Nephron (organoid): ENCODE data around the gene SETD2.

Experiments
- H3K27ac Mint-ChIP-seq, 3 experiments: 2 replicates each; pipeline ENCODE4 v1.8.0; 2020; ENCODE audit warnings: mixed read lengths in 3 of 3, mild to moderate bottlenecking in 2 of 3, moderate library complexity in 1 of 3
- H3K27me3 Mint-ChIP-seq: 2 replicates; pipeline ENCODE4 v1.8.0; 2021; ENCODE audit warnings: low read depth, mild to moderate bottlenecking, moderate library complexity, mixed read lengths
- H3K36me3 Mint-ChIP-seq: 2 replicates; pipeline ENCODE4 v1.8.0; 2020; ENCODE audit warnings: low read depth, mixed read lengths
- H3K4me1 Mint-ChIP-seq: 2 replicates; pipeline ENCODE4 v1.8.0; 2020; ENCODE audit warnings: mixed read lengths
- H3K4me3 Mint-ChIP-seq, 3 experiments: 2 replicates each; pipeline ENCODE4 v1.8.0; 2020; ENCODE audit warnings: mild to moderate bottlenecking in 3 of 3, mixed read lengths in 3 of 3, moderate library complexity in 2 of 3
- H3K9me3 Mint-ChIP-seq: 2 replicates; pipeline ENCODE4 v1.8.0; 2020; ENCODE audit warnings: mixed read lengths
- TF ChIP-seq, protein P1 (sequence below), 3 experiments: fragments of 200-600 bp; sonication (generic); IDR thresholded peaks; one replicate each; pipeline ENCODE4 v1.5.0; 2021; ENCODE audit warnings: antibody characterized with exemption in 3 of 3; ENCODE audit not compliant: unreplicated experiment in 3 of 3

The SETD2 gene

DNA sequence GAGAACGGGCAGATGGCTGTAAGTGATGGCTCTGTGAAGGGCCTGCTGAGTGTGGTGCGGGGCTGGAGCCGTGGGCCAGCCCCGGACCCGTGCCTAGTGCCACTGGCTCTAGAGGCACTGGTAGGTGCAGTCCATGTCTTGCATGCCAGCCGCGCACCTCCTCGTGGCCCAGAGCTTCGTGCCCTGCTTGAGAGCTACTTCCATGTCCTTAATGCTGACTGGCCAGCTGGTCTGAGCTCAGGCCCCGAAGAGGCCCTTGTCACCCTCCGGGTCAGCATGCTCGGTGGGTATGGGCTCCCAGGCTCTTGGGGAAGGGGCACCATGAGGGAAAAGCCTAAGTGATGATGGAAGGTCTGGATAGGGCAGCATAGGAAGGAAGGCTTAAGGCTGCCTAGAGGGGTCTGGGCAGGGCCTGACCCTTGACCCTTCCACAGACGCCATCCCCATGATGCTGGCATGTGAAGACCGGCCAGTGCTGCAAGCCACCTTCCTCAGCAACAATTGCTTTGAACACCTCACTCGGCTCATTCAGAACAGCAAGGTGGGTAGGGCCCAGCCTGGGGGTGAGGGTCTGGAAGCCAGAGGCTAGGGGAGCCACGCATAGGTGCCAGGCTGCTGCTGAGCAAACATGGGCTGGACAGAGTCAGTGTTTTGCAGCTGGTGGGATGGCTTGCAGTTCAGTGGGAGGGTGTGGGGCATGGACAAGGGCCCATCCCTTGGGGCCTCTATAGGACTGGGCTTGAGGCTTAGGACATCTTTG, 172.3 kb downstream of the SETD2 start:
- Mint-ChIP-seq H3K36me3 (no peaks in the 10 kb centered on the region), H3K4me1 (peaks cover under 1% of the 10 kb centered on the region), H3K4me3 (no peak overlapping the region), H3K27ac (no peak overlapping the region), H3K9me3 (no peaks in the 10 kb centered on the region), H3K27me3 (peaks cover 5% of the 10 kb centered on the region)
- TF ChIP-seq, protein P1, sequence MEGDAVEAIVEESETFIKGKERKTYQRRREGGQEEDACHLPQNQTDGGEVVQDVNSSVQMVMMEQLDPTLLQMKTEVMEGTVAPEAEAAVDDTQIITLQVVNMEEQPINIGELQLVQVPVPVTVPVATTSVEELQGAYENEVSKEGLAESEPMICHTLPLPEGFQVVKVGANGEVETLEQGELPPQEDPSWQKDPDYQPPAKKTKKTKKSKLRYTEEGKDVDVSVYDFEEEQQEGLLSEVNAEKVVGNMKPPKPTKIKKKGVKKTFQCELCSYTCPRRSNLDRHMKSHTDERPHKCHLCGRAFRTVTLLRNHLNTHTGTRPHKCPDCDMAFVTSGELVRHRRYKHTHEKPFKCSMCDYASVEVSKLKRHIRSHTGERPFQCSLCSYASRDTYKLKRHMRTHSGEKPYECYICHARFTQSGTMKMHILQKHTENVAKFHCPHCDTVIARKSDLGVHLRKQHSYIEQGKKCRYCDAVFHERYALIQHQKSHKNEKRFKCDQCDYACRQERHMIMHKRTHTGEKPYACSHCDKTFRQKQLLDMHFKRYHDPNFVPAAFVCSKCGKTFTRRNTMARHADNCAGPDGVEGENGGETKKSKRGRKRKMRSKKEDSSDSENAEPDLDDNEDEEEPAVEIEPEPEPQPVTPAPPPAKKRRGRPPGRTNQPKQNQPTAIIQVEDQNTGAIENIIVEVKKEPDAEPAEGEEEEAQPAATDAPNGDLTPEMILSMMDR (IDR thresholded peaks at IDR 0.05; ENCODE audit: unreplicated experiment in 3 of 3): no peak

DNA sequence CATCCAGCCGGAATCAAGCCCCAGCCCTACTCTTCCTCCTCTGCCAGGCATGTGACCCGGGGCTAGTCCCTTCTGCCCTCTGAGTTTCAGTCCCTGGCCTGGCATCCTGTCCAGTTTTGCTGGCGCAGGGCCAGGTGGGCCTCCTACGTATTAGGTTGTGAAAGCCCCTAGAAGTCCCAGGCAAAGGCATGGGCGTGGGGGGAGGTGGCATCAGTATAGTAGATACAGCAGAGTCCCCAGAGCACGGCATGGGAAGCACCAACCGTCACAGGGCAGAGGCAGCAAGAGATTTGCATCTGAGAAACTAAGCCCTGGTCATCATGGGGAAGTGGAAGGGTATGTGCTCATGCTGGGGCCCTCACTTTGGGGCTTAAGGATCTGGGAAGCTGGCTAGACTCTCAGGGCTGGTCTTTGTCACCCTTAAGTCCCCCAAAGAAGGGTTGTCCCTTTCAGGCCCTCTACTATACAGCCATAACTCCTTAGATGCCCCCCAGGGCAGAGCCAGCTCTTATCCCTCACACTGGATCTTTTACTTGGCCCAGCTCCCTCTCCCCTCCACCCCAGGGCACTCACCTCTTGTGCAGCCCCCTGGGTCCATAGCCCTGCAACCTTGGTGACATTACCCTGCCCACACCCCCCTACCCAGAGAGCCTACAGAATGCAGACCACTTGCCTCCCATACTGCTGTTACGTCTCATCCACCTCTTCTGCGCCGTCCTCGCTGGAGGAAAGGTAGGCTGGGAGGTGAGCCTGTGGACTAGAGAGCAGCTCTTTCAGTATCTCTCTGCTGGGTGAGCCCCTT, 173.1 kb downstream of the SETD2 start:
- Mint-ChIP-seq H3K9me3 (no peaks in the 10 kb centered on the region), H3K36me3 (no peaks in the 10 kb centered on the region), H3K4me3 (no peak overlapping the region), H3K4me1 (peaks cover 6% of the 10 kb centered on the region), H3K27me3 (peaks cover 5% of the 10 kb centered on the region), H3K27ac (no peak overlapping the region)
- TF ChIP-seq, protein P1 (IDR thresholded peaks at IDR 0.05; ENCODE audit: unreplicated experiment in 3 of 3): no peak

DNA sequence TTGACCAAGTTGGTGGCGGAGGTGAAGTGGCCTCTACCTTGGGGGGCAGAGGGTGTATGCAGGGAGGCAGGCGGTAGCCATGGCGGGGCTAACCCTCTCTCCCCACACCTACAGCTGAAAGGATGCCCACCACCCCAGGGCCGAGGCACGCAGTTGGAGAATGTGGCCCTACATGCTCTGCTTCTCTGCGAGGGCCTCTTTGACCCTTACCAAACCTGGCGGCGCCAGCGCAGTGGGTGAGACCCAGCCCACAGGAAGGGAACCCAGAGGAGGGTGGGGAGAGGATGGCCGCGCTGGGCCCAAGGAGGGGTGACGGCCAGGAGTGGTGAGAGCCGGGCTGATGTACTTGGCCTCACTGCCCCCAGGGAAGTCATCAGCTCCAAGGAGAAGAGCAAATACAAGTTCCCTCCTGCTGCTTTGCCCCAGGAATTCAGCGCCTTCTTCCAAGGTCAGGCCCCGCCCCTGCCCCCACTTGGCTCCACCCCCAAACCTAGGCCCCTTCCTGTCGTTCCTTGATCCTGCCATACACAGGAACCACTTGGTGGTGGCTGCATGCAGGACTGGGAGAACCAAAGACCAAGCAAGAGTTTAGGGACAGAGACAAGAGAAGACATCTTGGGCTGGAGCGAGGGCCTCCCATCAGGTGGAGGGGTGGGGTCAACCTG, 174.6 kb downstream of the SETD2 start:
- Mint-ChIP-seq H3K27me3 (peaks cover 5% of the 10 kb centered on the region), H3K27ac (no peak overlapping the region), H3K9me3 (no peaks in the 10 kb centered on the region), H3K4me3 (no peak overlapping the region), H3K4me1 (peaks cover 6% of the 10 kb centered on the region), H3K36me3 (no peaks in the 10 kb centered on the region)
- TF ChIP-seq, protein P1 (IDR thresholded peaks at IDR 0.05; ENCODE audit: unreplicated experiment in 3 of 3): no peak

DNA sequence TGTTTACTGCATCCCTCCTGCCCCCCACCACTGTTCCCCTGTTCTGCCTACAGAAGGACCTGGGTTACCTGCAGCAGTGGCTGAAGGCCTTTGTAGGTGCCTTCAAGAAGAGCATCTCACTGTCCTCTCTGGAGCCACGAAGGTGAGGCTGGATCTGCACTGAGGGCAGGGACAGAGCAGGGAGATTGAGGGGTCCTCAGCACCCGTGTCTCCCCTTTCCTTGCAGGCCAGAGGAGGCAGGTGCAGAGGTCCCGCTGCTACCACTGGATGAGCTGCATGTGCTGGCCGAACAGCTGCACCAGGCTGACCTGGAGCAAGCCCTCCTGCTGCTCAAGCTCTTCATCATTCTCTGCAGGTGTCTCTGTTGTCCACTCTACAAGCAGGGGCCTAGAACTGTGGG, 175.3 kb downstream of the SETD2 start:
- H3K4me3 Mint-ChIP-seq: no peak overlapping the region
- H3K9me3 Mint-ChIP-seq: no peaks in the 10 kb centered on the region
- peaks cover 6% of the 10 kb centered on the region for H3K4me1 Mint-ChIP-seq
- no peaks in the 10 kb centered on the region for H3K36me3 Mint-ChIP-seq
- TF ChIP-seq, protein P1 (IDR thresholded peaks at IDR 0.05; ENCODE audit: unreplicated experiment in 3 of 3): no peak
- H3K27ac Mint-ChIP-seq: no peak overlapping the region
- peaks cover 5% of the 10 kb centered on the region for H3K27me3 Mint-ChIP-seq

DNA sequence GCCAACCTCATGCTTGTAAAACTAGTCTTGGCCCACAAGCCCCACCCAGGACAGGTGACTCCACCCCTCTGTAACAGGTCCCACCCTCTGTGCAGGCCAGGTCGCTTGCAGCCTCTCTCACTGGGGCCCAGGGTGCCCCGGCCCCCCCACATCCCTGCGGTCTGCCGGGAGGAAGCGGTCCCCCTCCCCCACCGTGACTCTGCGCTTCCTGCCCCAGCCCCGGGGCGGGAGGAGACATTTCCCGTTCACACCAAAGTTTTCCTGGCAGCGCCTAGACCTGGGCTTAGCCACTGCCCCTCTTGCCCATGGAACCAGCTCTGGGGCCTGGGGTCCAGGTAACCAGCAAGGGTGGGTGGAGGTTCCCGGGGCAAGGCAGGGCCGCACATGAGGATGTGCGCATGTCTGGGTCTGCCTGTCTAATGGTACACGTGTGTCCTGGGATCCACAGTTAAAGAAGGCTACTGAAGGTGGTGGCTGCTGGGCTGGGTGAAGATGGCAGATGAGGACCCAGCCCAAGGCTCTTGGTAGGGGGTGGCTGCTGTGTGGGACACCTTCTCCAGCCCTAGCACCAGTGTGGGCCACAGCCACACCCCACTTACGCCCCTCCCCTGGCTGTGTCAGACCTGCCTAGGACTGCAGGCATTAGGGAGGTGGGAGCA, 176.0 kb downstream of the SETD2 start:
- TF ChIP-seq, protein P1 (IDR thresholded peaks at IDR 0.05; ENCODE audit: unreplicated experiment in 3 of 3): no peak
- Mint-ChIP-seq H3K27ac (no peak overlapping the region), H3K4me3 (no peak overlapping the region), H3K4me1 (peaks cover 6% of the 10 kb centered on the region), H3K9me3 (no peaks in the 10 kb centered on the region), H3K27me3 (peaks cover 5% of the 10 kb centered on the region), H3K36me3 (no peaks in the 10 kb centered on the region)
